HEK293 (cell line): ENCODE measurements around the gene CRTAC1.

Experiments
- CTCF ChIA-PET: fragments of 350-600 bp; formaldehyde crosslinking; extraction: SDS; loops from one replicate; lab custom pipeline; 2021; ENCODE audit warnings: antibody characterized with exemption; lab: Yijun Ruan, JAX
- POLR2A ChIA-PET: fragments of 300-600 bp; formaldehyde crosslinking; extraction: SDS; loops from one replicate; lab custom pipeline; 2020; ENCODE audit warnings: antibody characterized with exemption, inconsistent platforms; lab: Yijun Ruan, JAX
- H3K27ac ChIP-seq: fragments of 200-500 bp; sonication (Bioruptor generic); 2 replicates; pipeline ENCODE4 v1.5.1; 2014; ENCODE audit warnings: low read depth, low read length, control low read depth, inconsistent platforms; ENCODE audit errors: extremely low read depth
- H3K36me3 ChIP-seq, 2 experiments: fragments of 200-500 bp in 1 of 2; sonication (Bioruptor generic) in 1 of 2; 1 replicate in 1 of 2; 2 replicates in 1 of 2; pipeline ENCODE4 v1.5.1; 2014 to 2017; ENCODE audit warnings: inconsistent platforms in 2 of 2, low read length in 2 of 2; ENCODE audit not compliant: control insufficient read depth in 2 of 2, insufficient read depth in 1 of 2
- H3K4me1 ChIP-seq: fragments of 200-500 bp; sonication (Bioruptor generic); 2 replicates; pipeline ENCODE4 v1.5.1; 2014; ENCODE audit warnings: mild to moderate bottlenecking, low read length, inconsistent platforms; ENCODE audit not compliant: control insufficient read depth, insufficient read depth
- H3K4me3 ChIP-seq: 2 replicates; pipeline ENCODE4 v1.5.1; 2011; ENCODE audit warnings: low read depth, mild to moderate bottlenecking, control low read depth, low read length, moderate library complexity
- H3K9me3 ChIP-seq: fragments of 200-500 bp; sonication (Bioruptor generic); 2 replicates; pipeline ENCODE4 v1.5.1; 2014; ENCODE audit warnings: low read depth, low read length, inconsistent platforms; ENCODE audit not compliant: control insufficient read depth, insufficient read depth
- SCRT2 ChIP-seq: fragments of 450-650 bp; formaldehyde crosslinking; IDR thresholded peaks from 2 replicates; pipeline ENCODE4 v1.5.1; 2016; ENCODE audit warnings: missing biosample characterization, missing genetic modification characterization
- SP7 ChIP-seq: fragments of 450-650 bp; formaldehyde crosslinking; IDR thresholded peaks from 2 replicates; pipeline ENCODE4 v1.5.1; 2016; ENCODE audit warnings: missing biosample characterization, missing genetic modification characterization
- ZBTB44 ChIP-seq: fragments of 450-650 bp; IDR thresholded peaks from 2 replicates; pipeline ENCODE4 v1.5.1; 2018; ENCODE audit warnings: missing biosample characterization, mild to moderate bottlenecking, missing genetic modification characterization
- ZNF157 ChIP-seq: fragments of 450-650 bp; formaldehyde crosslinking; IDR thresholded peaks from 2 replicates; pipeline ENCODE4 v1.5.1; 2016; ENCODE audit warnings: missing biosample characterization, missing genetic modification characterization
- ZNF174 ChIP-seq: fragments of 450-650 bp; formaldehyde crosslinking; IDR thresholded peaks from 2 replicates; pipeline ENCODE4 v1.5.0; 2017; ENCODE audit warnings: missing biosample characterization, mild to moderate bottlenecking, missing genetic modification characterization
- ZNF239 ChIP-seq: fragments of 450-650 bp; formaldehyde crosslinking; IDR thresholded peaks from 2 replicates; pipeline ENCODE4 v1.5.1; 2016; ENCODE audit warnings: missing biosample characterization, missing genetic modification characterization
- ZNF341 ChIP-seq: fragments of 450-650 bp; formaldehyde crosslinking; IDR thresholded peaks from 2 replicates; pipeline ENCODE4; 2016; ENCODE audit warnings: low read depth, missing biosample characterization, missing genetic modification characterization
- ZNF391 ChIP-seq: fragments of 450-650 bp; formaldehyde crosslinking; IDR thresholded peaks from 2 replicates; pipeline ENCODE4 v1.5.1; 2016; ENCODE audit warnings: low read depth, missing biosample characterization, missing genetic modification characterization, borderline replicate concordance
- ZNF398 ChIP-seq: fragments of 450-650 bp; formaldehyde crosslinking; IDR thresholded peaks from 2 replicates; pipeline ENCODE4 v1.5.1; 2017; ENCODE audit warnings: missing biosample characterization, missing genetic modification characterization
- ZNF488 ChIP-seq: fragments of 450-650 bp; formaldehyde crosslinking; IDR thresholded peaks from 2 replicates; pipeline ENCODE4 v1.5.1; 2016; ENCODE audit warnings: missing biosample characterization, missing genetic modification characterization
- ZNF514 ChIP-seq: fragments of 450-650 bp; formaldehyde crosslinking; IDR thresholded peaks from 2 replicates; pipeline ENCODE4 v1.5.1; 2016; ENCODE audit warnings: missing biosample characterization, missing genetic modification characterization
- ZNF549 ChIP-seq: fragments of 450-650 bp; IDR thresholded peaks from 2 replicates; pipeline ENCODE4 v1.5.1; 2018; ENCODE audit warnings: missing biosample characterization, missing genetic modification characterization, mild to moderate bottlenecking, inconsistent platforms, moderate library complexity
- ZNF558 ChIP-seq: fragments of 450-650 bp; formaldehyde crosslinking; IDR thresholded peaks from 2 replicates; pipeline ENCODE4 v1.5.1; 2016; ENCODE audit warnings: missing biosample characterization, missing genetic modification characterization
- ZNF561 ChIP-seq: fragments of 450-650 bp; IDR thresholded peaks from 2 replicates; pipeline ENCODE4 v1.5.1; 2018; ENCODE audit warnings: missing biosample characterization, missing genetic modification characterization, borderline replicate concordance
- ZNF571 ChIP-seq: fragments of 450-650 bp; formaldehyde crosslinking; IDR thresholded peaks from 2 replicates; pipeline ENCODE4 v1.5.0; 2017; ENCODE audit warnings: missing biosample characterization, missing genetic modification characterization
- ZNF621 ChIP-seq: fragments of 450-650 bp; formaldehyde crosslinking; IDR thresholded peaks from 2 replicates; pipeline ENCODE4 v1.5.1; 2017; ENCODE audit warnings: missing biosample characterization, missing genetic modification characterization
- ZNF639 ChIP-seq: fragments of 450-650 bp; formaldehyde crosslinking; IDR thresholded peaks from 2 replicates; pipeline ENCODE4 v1.5.1; 2016; ENCODE audit warnings: missing biosample characterization, missing genetic modification characterization
- ZNF664 ChIP-seq: fragments of 450-650 bp; formaldehyde crosslinking; IDR thresholded peaks from 2 replicates; pipeline ENCODE4 v1.5.1; 2016; ENCODE audit warnings: missing biosample characterization, missing genetic modification characterization
- ZNF670 ChIP-seq: fragments of 450-650 bp; formaldehyde crosslinking; IDR thresholded peaks from 2 replicates; pipeline ENCODE4 v1.5.1; 2016; ENCODE audit warnings: missing biosample characterization, missing genetic modification characterization, low read depth
- ZNF76 ChIP-seq: fragments of 450-650 bp; formaldehyde crosslinking; IDR thresholded peaks from 2 replicates; pipeline ENCODE4; 2016; ENCODE audit warnings: low read depth, missing biosample characterization, missing genetic modification characterization, borderline replicate concordance
- ZSCAN30 ChIP-seq: fragments of 450-650 bp; IDR thresholded peaks from 2 replicates; pipeline ENCODE4 v1.5.1; 2018; ENCODE audit warnings: missing biosample characterization, mild to moderate bottlenecking, missing genetic modification characterization, moderate library complexity
- ZSCAN5A ChIP-seq: fragments of 450-650 bp; formaldehyde crosslinking; IDR thresholded peaks from 2 replicates; pipeline ENCODE4 v1.5.1; 2016; ENCODE audit warnings: missing biosample characterization, missing genetic modification characterization
- ZXDB ChIP-seq: fragments of 450-650 bp; formaldehyde crosslinking; IDR thresholded peaks from 2 replicates; pipeline ENCODE4 v1.5.1; 2016; ENCODE audit warnings: missing biosample characterization, missing genetic modification characterization

Gene CRTAC1

GRCh38 chr10:97914837-97915211 is 115.6 kb downstream of the CRTAC1 start (continued):
- TF ChIP-seq ZNF561 (tag by site-specific recombination) (0 out of 2 replicates have a peak, but pooled peaks have one; percentile 66), SP7 (tag by site-specific recombination) (0 out of 2 replicates have a peak, but pooled peaks have one; percentile 36), ZSCAN30 (tag by site-specific recombination) (peak; percentile 66; the same call in 1 of the 2 replicates)

- ChIA-PET CTCF (interaction anchor here (0.6 to 6.5 kb wide), 28 partner anchors 9 to 970 kb away, joined by 3 to 137 read pairs (median 6); partner anchors contain the start of genes CRTAC1 and R3HCC1L), POLR2A (no interaction called here)
Observed at GRCh38 chr10:97914171-97914836, 116.1 kb downstream of the CRTAC1 start.

GRCh38 chr10:97913614-97914013 is 116.8 kb downstream of the CRTAC1 start:
- ChIA-PET CTCF (interaction anchor here (0.6 to 2.3 kb wide), 4 partner anchors 11 to 129 kb away, joined by 3 to 8 read pairs (median 4); no protein-coding TSS in a partner anchor), POLR2A (no interaction called here)
- H3K36me3 ChIP-seq = no peaks in the 10 kb centered on the region
- no peak overlapping the region for H3K27ac ChIP-seq
- H3K4me3 ChIP-seq = no peak overlapping the region
- H3K4me1 ChIP-seq = no peaks in the 10 kb centered on the region
- no peaks in the 10 kb centered on the region for H3K9me3 ChIP-seq
- no peak for TF ChIP-seq ZNF621
- TF ChIP-seq ZNF571 (tag by site-specific recombination) = no peak
- no peak for TF ChIP-seq ZNF670
- TF ChIP-seq ZNF157 (tag by site-specific recombination) = no peak
- no peak for TF ChIP-seq ZNF514 (tag by site-specific recombination)

More at GRCh38 chr10:97914171-97914836, 116.1 kb downstream of the CRTAC1 start:
- Histone ChIP-seq H3K9me3 (no peaks in the 10 kb centered on the region), H3K4me3 (no peak overlapping the region), H3K27ac (no peak overlapping the region), H3K36me3 (no peaks in the 10 kb centered on the region)
- TF ChIP-seq ZNF391 (tag by site-specific recombination) = no peak
- no peak for TF ChIP-seq ZBTB44 (tag by site-specific recombination)
- TF ChIP-seq, all 188 proteins: peak for 0
- no peaks in the 10 kb centered on the region for H3K4me1 ChIP-seq

- Histone ChIP-seq H3K4me3 (no peak overlapping the region), H3K36me3 (no peaks in the 10 kb centered on the region), H3K4me1 (no peaks in the 10 kb centered on the region), H3K9me3 (no peaks in the 10 kb centered on the region), H3K27ac (no peak overlapping the region)
- ChIA-PET POLR2A (no interaction called here), CTCF (interaction anchor here (0.6 to 2.3 kb wide), 4 partner anchors 10 to 130 kb away, joined by 3 to 8 read pairs (median 4); no protein-coding TSS in a partner anchor)
- TF ChIP-seq ZNF639 (tag by site-specific recombination) (no peak), ZXDB (tag by site-specific recombination) (no peak), ZSCAN5A (tag by site-specific recombination) (no peak), ZNF558 (tag by site-specific recombination) (no peak), ZNF549 (tag by site-specific recombination) (no peak), ZNF341 (tag by site-specific recombination) (no peak), ZNF488 (tag by site-specific recombination) (no peak), ZNF76 (tag by site-specific recombination) (no peak), ZNF664 (tag by site-specific recombination) (no peak), ZNF239 (tag by site-specific recombination) (no peak), SCRT2 (tag by site-specific recombination) (no peak), ZNF398 (tag by site-specific recombination) (no peak), ZNF174 (tag by site-specific recombination) (no peak)
Observed at GRCh38 chr10:97913193-97913592, 117.2 kb downstream of the CRTAC1 start.
